CD4-positive, alpha-beta T cell treated with Interleukin-17A for 1 hour (primary cell): ENCODE data around the gene FBXO24.

Experiments
- DNase-seq: peaks from one replicate; pipeline ENCODE4 v3.0.0-alpha.2; 2020

FBXO24 gene

DNA sequence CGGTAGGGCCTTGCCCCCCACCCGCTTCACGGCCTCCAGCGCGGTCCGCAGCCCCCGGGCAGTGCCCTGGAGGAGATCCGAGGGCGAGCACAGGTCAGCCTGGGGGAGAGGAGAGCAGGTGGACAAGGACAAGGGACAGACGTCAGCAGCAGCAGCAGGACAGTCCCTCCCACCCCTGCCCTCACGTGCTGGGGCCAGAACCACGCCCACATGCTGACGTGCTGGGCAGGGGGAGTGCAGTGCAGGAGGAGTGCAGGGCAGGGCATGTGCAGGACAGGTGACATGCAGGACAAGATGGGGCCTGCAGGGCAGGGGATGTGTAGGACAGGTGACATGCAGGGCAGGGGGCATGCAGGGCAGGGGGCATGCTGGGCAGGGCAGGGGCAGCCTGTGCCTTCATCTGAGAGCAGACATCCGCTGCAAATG, 10.9 kb upstream of the FBXO24 start:
- DNase-seq: no peak

DNA sequence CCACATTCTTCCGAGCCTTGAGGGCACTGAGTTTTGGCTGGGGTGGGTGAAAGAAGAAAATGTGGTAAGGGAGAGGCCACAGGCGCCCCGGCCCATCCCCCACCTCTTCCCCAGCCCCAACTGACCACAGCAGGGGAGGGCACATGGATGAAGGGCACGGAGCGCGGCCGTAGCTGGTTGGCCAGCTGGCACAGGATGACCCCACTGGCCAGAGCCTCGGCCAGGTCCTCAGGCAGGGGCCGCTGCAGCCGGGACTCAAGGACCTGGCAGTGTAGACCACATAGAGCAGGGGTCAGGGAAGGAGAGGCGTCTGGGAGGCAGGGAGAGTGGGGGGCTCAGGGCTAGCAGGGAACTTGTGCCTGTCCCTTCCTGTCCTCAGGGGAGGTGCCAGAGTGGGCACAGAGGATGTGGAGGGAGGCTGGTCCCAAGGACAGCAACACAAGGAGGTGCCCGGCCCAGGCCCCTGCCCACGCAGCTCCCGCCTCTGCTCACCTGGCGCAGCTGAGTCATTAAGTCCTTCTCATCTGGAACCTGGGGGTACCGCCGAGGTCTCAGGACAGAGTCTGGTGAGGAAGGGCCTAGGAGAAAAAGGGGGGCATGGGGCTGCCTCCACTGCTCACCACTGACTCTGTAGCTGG, 10.3 kb upstream of the FBXO24 start:
- no peak for DNase-seq

DNA sequence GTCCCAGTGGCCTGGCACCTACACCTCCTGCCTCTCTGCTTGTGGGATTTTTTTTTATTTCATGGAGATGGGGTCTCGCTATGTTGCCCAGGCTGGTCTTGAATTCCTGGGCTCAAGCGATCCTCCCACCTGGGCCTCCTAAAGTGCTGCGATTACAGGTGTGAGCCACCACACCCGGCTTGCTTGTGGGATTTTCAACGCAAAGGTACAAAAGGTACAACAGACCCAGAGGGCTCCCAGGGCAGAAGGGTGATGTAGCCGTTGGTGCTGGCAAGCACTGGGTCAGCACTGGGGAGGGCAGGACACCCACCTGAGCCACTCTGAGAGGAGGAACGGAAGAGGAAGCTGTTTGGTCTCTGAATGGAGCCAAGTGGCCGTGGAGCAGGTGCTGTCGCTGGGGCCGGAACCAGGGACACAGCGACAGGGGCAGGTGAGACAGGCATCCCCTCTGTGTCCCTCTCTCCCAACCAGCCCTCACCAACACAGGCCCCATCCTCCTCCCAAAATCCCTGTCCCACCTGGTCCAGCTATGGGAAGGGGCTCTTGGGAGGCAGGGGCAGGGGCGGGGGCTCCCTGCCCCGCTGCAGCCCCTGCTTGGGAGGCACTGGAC, 9.6 kb upstream of the FBXO24 start:
- DNase-seq: no peak

DNA sequence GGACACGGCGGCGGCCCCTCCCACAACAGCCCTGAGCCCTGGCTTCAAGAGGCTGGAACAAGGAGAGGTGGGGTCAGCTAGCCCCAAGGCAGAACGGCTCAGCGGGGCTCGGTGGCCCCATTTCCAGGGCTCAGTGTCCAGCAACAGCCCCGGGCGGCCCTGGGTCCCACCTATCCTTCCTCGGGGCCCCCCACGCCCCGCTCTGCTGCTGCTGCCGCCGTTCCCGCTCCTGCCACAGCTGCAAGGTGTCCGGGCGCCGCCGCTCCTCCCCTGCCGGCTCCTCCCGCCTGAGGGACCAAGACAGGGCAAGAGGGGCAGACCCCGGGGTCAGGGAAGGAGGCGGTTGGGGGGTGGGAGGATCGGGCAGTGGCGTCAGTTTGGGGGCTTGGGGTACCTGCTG, 9.0 kb upstream of the FBXO24 start:
- no peak for DNase-seq

DNA sequence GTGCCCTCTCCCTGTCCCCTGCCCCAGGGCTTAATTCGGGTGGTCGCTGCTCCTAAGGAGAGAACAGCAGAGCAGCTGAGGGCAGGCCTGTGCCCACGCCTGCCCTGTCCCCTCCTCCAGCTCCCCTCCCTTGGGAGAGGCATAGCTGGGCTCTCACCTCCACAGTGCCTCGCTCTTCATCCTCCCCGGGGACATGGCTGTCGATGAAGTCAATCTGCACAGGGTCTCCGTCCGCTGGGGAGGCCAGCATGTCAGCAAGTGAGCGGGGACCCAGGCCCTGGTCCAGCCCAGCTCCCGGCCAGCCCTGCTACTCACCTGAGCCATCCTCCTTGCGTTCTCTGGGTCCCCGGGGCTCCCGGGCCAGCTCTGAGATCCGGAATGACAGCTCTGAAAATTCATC, 8.6 kb upstream of the FBXO24 start:
- no peak for DNase-seq

DNA sequence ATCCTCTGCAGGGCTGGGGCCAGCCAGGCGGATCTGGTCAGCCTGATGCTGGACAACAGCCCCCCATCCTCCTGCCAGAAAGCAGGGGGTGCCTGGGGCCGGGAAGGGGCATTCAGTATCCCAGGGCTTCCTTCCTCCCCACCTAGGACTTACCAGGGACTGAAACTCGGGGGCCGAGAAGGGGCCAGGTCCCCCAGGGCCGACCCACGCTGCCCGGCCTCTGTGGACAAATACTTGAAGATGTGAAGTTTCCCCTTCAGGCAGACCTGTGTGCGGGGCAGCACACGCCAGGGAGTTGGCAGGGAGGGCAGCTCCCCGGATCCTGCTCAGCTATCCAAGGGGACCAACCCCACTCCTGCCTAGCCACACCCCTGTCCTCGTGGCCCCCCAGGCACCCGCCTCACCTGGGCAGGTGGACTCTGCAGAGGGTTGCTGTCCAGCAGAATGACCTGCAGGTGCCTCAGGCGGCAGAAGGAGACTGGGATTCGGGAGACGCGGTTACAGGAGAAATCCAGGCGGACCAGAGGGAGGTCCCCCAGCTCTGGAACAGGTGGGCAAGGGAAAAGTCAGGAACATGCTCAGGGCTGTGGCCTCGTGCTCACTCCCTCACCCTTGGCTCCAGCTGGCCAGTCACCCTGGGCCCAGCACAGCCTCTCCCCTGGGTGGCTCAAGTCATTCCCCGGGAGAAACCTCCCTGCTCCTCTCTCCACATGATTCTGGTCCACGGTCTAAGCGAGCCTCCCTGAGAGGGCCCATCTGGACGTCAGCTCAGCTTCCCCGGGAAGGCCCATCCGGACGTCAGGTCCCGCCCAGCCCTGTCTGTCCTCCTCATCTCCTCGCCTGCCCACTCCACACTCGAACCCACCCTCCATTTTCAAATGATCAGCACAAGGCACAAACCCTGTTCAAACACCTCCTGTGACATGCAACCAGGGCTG, 7.6 kb upstream of the FBXO24 start:
- DNase-seq: no peak

DNA sequence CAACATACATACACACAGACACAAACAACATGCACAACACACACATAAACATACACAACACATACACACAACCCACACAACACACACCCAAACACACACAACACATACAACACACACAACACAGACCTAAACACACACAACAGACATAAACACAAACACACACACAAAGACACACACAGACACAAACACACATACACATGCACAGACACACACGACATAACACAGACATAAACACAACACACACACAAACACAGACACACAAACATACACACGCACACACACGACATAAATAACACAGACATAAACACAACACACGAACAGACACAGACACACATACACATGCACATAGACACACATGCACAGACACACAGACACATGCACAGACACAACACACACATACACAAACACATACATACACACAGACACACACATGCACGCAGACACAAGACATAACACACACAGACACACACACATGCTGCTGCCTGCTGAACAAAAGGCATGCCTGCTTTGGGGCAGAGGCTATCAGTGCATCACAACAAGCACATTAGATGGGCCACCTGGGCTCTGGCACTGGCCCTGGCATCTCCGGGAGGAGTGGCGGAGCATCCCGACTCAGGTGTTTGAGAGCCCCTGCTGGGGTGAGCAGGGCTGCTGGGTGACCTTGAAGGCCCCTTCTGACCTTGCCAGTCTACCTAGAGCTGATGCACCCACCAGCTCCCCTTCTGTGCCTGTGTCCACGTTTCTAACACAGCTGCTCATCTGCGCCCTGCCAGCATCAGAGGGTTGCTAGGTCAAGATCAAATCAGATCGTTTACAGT, 5.5 kb upstream of the FBXO24 start:
- DNase-seq: no peak

DNA sequence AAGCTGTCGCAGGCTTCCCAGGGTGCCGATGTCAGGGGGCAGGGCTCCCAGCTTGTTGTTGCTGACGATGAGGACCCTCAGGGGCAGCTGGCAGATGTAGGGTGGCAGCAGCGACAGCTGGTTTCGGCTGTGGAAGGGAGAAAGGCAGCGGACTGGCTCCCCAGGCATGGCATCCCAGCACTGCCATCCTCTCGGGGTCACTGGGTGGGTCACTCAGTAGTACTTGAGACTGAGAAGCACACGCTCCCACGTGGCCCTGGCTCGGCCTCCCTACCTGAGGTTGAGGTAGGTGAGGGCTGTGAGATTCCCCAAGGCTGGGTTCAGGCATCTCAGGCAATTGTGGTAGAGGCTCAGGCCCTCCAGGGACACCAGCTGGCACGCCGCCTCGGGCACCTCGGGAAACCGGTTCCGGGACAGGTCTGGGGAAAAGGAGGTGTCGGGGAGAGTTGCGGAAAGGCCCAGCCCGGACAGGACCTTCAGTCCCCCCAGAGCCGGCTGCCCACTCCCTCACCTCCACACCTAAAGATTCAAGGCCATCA, 4.0 kb upstream of the FBXO24 start:
- no peak for DNase-seq

DNA sequence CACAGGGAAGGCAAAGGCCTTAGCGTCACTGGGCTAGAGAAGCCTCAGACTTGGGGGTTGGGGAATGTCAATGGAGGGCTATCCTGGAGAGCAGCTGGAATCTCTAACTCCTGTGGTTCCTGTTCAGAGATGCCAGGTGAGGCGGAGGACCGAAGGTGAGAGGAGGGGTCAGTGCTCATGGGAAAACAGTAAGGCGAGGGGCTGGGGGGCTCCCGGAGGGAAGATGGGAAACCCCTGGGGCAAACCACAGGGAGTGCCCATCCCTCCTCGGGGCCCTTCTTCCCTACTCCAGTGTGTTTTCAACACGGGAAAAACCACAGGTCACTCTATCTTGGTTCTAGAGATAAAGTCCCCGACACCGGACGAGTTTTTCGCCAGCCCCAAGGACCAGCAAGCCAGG, 3.5 kb upstream of the FBXO24 start:
- DNase-seq: no peak

DNA sequence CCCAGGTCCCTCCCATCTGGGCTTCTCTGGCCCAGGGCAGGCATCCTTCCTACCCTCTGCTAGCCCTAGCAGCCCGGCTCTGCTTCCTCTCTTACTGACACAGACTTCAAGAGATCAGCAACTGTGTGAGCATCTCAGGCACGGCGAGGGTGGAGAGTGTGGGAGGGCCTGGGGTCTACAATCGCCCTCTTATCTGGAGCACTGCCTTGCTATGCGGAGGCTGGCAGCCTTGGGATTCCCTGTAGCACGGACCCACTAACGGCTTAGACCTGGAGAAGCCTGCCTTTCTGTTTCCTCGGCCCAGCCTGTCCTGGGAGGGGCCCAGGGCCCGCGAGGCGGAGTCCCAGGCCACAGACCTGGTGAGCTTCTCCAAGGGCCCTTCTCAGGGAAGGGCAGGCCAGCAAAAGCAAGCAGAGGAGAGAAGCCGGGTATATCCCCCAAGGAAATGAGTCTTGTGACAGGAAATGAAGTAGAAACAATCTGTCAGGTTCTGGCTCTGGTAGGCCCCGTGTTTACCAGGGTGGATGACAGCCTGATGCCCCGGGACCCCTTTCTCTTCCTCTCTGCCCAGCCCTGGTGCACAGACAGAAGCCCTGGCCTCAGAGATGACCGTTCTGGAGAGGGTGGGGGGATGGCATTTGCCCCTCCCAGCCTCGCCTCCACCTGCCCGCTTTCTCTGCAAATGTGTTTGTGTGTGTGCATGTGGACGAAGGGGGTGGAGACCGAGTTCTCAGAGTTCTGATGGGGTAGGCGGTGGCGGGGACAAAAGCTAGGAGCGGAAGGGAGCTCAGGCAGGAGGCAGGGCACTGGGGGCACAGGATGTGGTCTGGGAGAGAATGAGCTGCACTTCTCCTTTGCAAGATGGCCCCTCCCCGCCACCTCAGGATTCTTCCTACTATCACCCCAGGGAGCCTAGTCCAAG, 2.7 kb upstream of the FBXO24 start:
- peak; percentile 71 for DNase-seq

DNA sequence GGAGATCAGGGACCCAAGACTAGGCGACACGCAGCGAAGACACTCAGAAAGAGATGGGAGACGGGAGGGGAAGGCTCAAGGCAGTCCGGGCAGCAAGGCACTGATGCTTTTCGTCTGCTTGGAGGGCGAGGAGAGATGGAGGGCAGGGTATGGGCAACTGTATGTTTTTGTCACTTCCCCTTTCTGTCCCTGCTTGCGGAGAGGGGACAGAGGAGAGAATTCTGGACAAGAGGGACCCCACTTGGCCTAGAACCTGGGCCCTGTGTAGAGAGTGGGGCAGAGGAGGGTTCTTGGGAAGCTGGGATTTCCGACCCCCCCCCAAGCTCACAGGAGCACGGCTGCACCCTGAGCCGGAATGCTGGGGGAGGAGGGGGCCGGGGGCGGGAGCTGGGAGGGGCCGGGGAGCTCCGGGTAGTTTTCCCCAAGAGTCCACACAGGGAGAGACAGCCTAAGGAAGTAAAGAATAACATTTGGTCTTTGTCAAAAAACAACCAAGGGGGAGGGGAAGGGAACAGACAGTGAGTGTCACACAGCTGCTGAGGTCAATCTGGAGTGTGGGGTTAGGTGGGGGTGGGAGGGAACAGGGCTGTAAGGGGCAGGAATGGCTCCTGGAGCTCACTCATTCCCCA, 2.0 kb upstream of the FBXO24 start:
- no peak for DNase-seq

DNA sequence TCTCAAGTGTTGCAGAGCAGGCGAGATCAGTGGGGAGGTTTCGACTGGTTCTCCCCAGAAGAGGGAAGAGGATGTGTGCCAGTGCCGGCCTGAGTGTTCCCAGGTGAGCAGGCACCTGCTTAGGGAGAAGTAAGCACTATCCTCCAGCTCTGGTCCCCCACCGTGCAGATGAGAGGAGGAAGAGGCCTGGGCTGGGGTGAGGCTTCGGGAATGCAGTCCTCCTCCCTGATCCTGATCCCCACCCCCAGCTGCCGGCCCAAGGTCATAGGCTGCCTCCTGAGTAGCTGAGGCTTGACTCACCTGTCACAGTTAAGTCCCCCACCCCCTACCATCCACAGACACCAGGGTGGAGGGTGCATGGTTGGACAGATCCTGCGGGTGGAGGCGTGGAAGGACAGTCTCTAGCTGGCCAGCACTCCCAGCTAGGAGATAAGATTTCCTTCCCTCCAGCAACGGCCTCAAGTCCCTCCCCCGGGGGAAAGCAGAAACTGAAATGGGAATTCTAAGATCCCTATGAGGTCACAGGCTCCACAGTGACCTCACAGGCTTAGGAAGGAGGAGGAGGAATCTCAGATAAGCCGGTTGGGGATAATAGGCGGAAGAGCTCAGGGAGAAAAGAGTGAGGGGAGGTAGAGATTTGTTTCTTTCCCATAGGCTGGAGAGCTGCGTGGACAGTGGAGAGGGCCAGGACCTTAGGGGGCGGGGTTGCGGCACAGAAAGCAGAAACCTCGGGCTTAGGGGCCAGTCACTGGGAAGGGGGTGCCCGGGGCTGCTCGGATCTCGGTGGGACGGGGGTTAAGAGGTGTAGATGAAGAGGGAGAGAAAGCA, 1.2 kb upstream of the FBXO24 start:
- no peak for DNase-seq

DNA sequence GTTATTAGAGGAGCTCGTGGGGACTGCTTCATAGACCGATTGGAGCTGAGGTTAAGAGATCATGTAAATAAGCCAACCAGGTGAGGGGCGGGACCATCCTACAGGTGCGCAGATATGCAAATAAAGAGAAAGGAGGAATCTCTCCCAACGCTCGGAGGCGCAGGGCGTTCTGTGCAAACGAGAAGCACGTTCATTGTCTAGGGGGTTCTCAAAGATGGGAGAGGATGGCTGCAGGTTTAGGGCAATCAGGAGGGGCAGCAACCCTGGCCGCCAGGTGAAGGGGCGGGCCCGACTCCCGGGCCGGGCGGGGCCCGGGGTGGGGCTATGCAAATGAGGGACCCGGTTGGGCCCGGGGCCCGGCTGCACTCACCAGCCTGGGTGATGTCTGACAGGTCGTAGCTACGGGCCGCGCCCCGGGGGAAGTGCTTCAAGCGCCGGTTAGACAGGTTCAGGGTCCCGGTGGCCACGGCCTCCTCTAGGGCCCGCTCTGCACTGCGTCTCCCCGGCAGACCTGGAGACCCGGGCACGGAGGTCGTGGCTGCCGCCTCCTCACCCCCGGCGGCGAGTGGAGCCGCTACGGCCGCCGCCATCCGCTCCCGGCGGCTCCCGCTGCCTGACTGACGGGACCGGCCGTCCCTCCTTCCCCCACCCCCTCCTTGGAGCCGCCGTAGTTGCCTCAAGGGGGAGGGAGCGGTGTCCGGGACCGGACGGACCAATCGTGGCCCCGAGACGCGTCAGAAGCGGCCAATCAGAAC, 440 bp upstream of the FBXO24 start, which contains the start of gene LRCH4:
TSS of gene LRCH4 (minus strand) at position 619 of the 755 bp plus-strand sequence. CDS start at position 590, 29 bp downstream.
- DNase-seq: peak; percentile 65

DNA sequence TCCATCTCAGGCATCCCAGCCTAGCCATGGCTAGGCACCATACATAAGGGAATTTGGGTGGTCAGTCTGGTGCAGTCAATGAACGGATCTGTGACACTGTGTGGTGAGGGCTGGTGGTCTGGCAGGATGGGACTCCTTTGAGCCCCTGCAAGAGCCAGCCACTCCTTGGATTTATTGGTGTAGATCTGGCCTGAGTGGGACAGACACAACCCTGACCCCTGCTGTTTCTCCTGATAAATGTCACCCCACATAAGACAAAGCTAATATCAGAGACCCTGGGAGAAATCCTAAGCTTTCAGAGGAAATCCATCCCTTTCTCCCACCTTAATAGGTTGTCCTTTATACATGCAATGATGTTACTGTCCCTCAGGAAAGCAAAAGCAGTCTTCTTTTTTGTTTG, 2.3 kb downstream of the FBXO24 start:
- no peak for DNase-seq

DNA sequence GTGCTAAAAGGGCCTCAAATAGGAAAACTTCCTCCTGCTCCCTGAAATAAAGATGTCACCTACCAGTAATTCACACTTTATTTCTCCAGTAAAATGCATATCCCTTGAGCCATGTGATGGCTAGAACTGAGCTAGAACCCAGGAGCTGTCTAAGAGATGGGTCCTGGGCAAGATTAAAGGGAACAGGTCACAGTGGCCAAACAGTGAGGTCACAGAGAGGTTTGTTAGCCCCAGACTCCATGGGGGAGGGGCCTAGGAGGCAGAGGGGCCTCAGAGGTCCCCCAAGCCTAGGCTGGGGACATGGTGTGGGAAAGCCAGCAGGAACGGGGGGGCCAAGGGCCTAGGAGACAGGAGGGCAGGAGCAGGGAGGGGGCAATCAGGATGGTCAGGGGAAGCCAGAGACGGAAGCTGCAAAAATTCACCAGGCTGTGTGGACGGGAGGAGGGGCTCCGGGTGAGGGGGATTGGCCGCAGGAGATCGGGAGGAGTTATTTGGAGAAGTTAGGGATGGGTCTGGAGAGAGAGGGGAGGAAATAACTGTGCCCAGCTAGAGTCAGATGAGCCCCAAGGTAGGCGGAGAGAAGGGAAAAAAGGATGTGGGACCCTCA, 3.3 kb downstream of the FBXO24 start:
- DNase-seq: no peak

DNA sequence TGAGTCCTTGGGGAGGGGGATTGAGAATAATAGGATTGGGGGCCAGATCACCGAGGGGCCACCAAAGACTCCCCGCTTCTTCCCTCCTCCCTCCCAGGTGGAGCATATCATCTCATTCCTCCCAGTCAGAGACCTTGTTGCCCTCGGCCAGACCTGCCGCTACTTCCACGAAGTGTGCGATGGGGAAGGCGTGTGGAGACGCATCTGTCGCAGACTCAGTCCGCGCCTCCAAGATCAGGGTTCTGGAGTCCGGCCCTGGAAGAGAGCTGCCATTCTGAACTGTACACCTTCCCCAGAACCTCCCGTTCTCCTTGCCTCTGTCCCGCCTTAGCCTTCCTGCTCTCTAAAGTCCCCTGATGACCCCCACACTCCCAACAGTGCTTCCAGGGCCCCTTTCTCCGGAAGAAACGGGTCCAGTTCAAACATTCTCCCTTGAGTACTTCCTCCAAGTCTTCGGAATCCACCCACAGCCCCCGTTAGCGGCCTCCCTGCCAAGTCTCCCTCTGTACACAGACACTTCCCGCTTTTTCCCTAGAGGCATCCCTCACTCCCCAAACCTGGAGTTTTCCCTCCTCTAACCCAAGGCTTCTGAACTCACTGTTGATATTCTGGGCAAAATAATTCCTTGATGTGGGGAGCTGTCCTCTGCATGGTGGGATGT, 4.1 kb downstream of the FBXO24 start:
- no peak for DNase-seq

DNA sequence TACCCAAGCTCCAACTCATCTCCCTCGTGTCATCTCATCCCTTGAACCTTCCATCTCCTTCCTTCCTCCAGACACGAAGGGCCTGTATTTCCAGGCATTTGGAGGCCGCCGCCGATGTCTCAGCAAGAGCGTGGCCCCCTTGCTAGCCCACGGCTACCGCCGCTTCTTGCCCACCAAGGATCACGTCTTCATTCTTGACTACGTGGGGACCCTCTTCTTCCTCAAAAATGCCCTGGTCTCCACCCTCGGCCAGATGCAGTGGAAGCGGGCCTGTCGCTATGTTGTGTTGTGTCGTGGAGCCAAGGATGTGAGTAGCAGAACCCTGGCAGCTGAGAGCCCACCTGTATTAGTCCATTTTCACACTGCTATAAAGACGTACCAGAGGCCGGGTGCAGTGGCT, 5.5 kb downstream of the FBXO24 start:
- DNase-seq: no peak

DNA sequence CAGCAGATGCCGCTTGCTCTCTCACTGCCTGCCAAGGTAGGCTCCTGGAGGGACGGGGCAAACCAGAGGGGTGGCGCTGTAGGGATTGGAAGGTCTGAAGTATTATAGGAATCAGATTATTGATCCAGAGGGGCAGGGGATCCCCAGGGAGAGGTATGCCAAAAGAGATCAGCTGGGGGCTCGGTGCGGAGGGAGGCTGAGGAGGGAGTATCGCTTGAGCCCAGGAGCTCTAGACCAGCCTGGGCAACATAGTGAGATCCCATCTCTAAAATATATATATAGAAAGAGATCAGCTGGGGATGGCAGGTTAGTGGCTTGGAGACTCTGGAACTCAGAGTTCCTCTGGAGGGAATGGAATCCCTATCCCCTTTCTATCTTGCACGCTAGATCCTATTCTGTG, 9.1 kb downstream of the FBXO24 start:
- DNase-seq: no peak
